ENCODE measurements around the gene CDH22.

The CDH22 gene

GRCh38 chr20:46203510-46203837, 104.8 kb downstream of the CDH22 start:
- H3K27me3 ChIP-seq (ENCODE audit: control insufficient read depth, insufficient read depth, low read length): peaks cover 12% of the 10 kb centered on the region
- no peaks in the 10 kb centered on the region for H3K9me3 ChIP-seq (ENCODE audit: control insufficient read depth, insufficient read depth, low read length)
- H3K9ac ChIP-seq (ENCODE audit: low read depth, low read length): no peak overlapping the region
- no peaks in the 10 kb centered on the region for H3K4me1 ChIP-seq (ENCODE audit: control insufficient read depth, insufficient read depth, low read length)
- no peak overlapping the region for H3K4me3 ChIP-seq (ENCODE audit: low read depth, low read length)
- H3K36me3 ChIP-seq (ENCODE audit: control insufficient read depth, insufficient read depth, low read length): no peaks in the 10 kb centered on the region

GRCh38 chr20:46202766-46203509, 105.4 kb downstream of the CDH22 start:
- H3K9me3 ChIP-seq (ENCODE audit: control insufficient read depth, insufficient read depth, low read length): no peaks in the 10 kb centered on the region
- H3K9ac ChIP-seq (ENCODE audit: low read depth, low read length): no peak overlapping the region
- H3K4me3 ChIP-seq (ENCODE audit: low read depth, low read length): no peak overlapping the region
- no peaks in the 10 kb centered on the region for H3K36me3 ChIP-seq (ENCODE audit: control insufficient read depth, insufficient read depth, low read length)
- no peaks in the 10 kb centered on the region for H3K4me1 ChIP-seq (ENCODE audit: control insufficient read depth, insufficient read depth, low read length)
- peaks cover 15% of the 10 kb centered on the region for H3K27me3 ChIP-seq (ENCODE audit: control insufficient read depth, insufficient read depth, low read length)

GRCh38 chr20:46200582-46201570, 107.4 kb downstream of the CDH22 start:
- H3K27me3 ChIP-seq (ENCODE audit: control insufficient read depth, insufficient read depth, low read length): peaks cover 15% of the 10 kb centered on the region
- no peak overlapping the region for H3K4me3 ChIP-seq (ENCODE audit: low read depth, low read length)
- no peaks in the 10 kb centered on the region for H3K36me3 ChIP-seq (ENCODE audit: control insufficient read depth, insufficient read depth, low read length)
- no peaks in the 10 kb centered on the region for H3K4me1 ChIP-seq (ENCODE audit: control insufficient read depth, insufficient read depth, low read length)
- no peaks in the 10 kb centered on the region for H3K9me3 ChIP-seq (ENCODE audit: control insufficient read depth, insufficient read depth, low read length)
- no peak overlapping the region for H3K9ac ChIP-seq (ENCODE audit: low read depth, low read length)

GRCh38 chr20:46199198-46199597, 109.1 kb downstream of the CDH22 start:
- Histone ChIP-seq H3K9me3 (ENCODE audit: control insufficient read depth, insufficient read depth, low read length) (no peaks in the 10 kb centered on the region), H3K4me1 (ENCODE audit: control insufficient read depth, insufficient read depth, low read length) (no peaks in the 10 kb centered on the region), H3K27me3 (ENCODE audit: control insufficient read depth, insufficient read depth, low read length) (peaks cover 15% of the 10 kb centered on the region), H3K36me3 (ENCODE audit: control insufficient read depth, insufficient read depth, low read length) (no peaks in the 10 kb centered on the region), H3K9ac (ENCODE audit: low read depth, low read length) (no peak overlapping the region), H3K4me3 (ENCODE audit: low read depth, low read length) (peak overlapping the region; percentile 50)

- H3K27me3 ChIP-seq (ENCODE audit: control insufficient read depth, insufficient read depth, low read length): peaks cover 15% of the 10 kb centered on the region
- H3K4me3 ChIP-seq (ENCODE audit: low read depth, low read length): no peak overlapping the region
- H3K9ac ChIP-seq (ENCODE audit: low read depth, low read length): no peak overlapping the region
- H3K36me3 ChIP-seq (ENCODE audit: control insufficient read depth, insufficient read depth, low read length): no peaks in the 10 kb centered on the region
- no peaks in the 10 kb centered on the region for H3K9me3 ChIP-seq (ENCODE audit: control insufficient read depth, insufficient read depth, low read length)
- no peaks in the 10 kb centered on the region for H3K4me1 ChIP-seq (ENCODE audit: control insufficient read depth, insufficient read depth, low read length)
Measured at GRCh38 chr20:46196990-46197389, 111.3 kb downstream of the CDH22 start.

- peaks cover 9% of the 10 kb centered on the region for H3K27me3 ChIP-seq (ENCODE audit: control insufficient read depth, insufficient read depth, low read length)
- H3K9ac ChIP-seq (ENCODE audit: low read depth, low read length): no peak overlapping the region
- H3K4me1 ChIP-seq (ENCODE audit: control insufficient read depth, insufficient read depth, low read length): no peaks in the 10 kb centered on the region
Measured at GRCh38 chr20:46195264-46196036, 112.8 kb downstream of the CDH22 start.

GRCh38 chr20:46194409-46194808, 113.9 kb downstream of the CDH22 start:
- H3K4me1 ChIP-seq (ENCODE audit: control insufficient read depth, insufficient read depth, low read length): no peaks in the 10 kb centered on the region

More at GRCh38 chr20:46195264-46196036, 112.8 kb downstream of the CDH22 start:
- H3K36me3 ChIP-seq (ENCODE audit: control insufficient read depth, insufficient read depth, low read length): no peaks in the 10 kb centered on the region
- H3K4me3 ChIP-seq (ENCODE audit: low read depth, low read length): no peak overlapping the region
- H3K9me3 ChIP-seq (ENCODE audit: control insufficient read depth, insufficient read depth, low read length): no peaks in the 10 kb centered on the region

GRCh38 chr20:46192376-46192944, 115.8 kb downstream of the CDH22 start:
- H3K27me3 ChIP-seq (ENCODE audit: control insufficient read depth, insufficient read depth, low read length): no peaks in the 10 kb centered on the region
- no peak overlapping the region for H3K9ac ChIP-seq (ENCODE audit: low read depth, low read length)
- H3K9me3 ChIP-seq (ENCODE audit: control insufficient read depth, insufficient read depth, low read length): no peaks in the 10 kb centered on the region
- no peaks in the 10 kb centered on the region for H3K36me3 ChIP-seq (ENCODE audit: control insufficient read depth, insufficient read depth, low read length)
- H3K4me1 ChIP-seq (ENCODE audit: control insufficient read depth, insufficient read depth, low read length): no peaks in the 10 kb centered on the region
- no peak overlapping the region for H3K4me3 ChIP-seq (ENCODE audit: low read depth, low read length)

More at GRCh38 chr20:46194409-46194808, 113.9 kb downstream of the CDH22 start:
- H3K9me3 ChIP-seq (ENCODE audit: control insufficient read depth, insufficient read depth, low read length): no peaks in the 10 kb centered on the region
- H3K36me3 ChIP-seq (ENCODE audit: control insufficient read depth, insufficient read depth, low read length): no peaks in the 10 kb centered on the region
- no peak overlapping the region for H3K9ac ChIP-seq (ENCODE audit: low read depth, low read length)
- H3K27me3 ChIP-seq (ENCODE audit: control insufficient read depth, insufficient read depth, low read length): peaks cover 9% of the 10 kb centered on the region
- no peak overlapping the region for H3K4me3 ChIP-seq (ENCODE audit: low read depth, low read length)

DNA sequence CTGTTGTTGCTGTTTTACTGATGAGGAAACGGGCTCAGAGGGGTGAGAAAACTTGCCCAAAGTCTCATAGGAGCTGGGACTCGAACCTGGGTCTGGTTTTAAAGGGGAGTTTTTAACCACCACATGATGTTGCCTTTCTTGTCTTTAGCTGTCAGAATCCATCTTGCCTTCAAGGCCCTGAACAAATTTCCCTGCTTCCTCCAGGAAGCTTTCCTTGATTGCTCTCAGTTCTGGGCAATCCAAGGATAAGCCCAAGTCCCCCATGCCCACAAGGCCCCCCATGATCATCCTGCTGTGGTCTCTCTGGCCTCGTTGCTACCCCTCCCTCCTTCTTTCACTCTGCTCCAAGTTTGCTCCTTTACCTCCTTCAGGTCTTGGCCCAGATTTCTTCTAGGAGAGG, 116.7 kb downstream of the CDH22 start:
- H3K36me3 ChIP-seq (ENCODE audit: control insufficient read depth, insufficient read depth, low read length): no peaks in the 10 kb centered on the region
- no peaks in the 10 kb centered on the region for H3K9me3 ChIP-seq (ENCODE audit: control insufficient read depth, insufficient read depth, low read length)
- no peaks in the 10 kb centered on the region for H3K4me1 ChIP-seq (ENCODE audit: control insufficient read depth, insufficient read depth, low read length)
- no peak overlapping the region for H3K4me3 ChIP-seq (ENCODE audit: low read depth, low read length)
- no peak overlapping the region for H3K9ac ChIP-seq (ENCODE audit: low read depth, low read length)
- H3K27me3 ChIP-seq (ENCODE audit: control insufficient read depth, insufficient read depth, low read length): no peaks in the 10 kb centered on the region

- H3K4me3 ChIP-seq (ENCODE audit: low read depth, low read length): no peak overlapping the region
- no peaks in the 10 kb centered on the region for H3K27me3 ChIP-seq (ENCODE audit: control insufficient read depth, insufficient read depth, low read length)
- H3K36me3 ChIP-seq (ENCODE audit: control insufficient read depth, insufficient read depth, low read length): no peaks in the 10 kb centered on the region
- no peak overlapping the region for H3K9ac ChIP-seq (ENCODE audit: low read depth, low read length)
- no peaks in the 10 kb centered on the region for H3K9me3 ChIP-seq (ENCODE audit: control insufficient read depth, insufficient read depth, low read length)
- no peaks in the 10 kb centered on the region for H3K4me1 ChIP-seq (ENCODE audit: control insufficient read depth, insufficient read depth, low read length)
Measured at GRCh38 chr20:46191168-46191540, 117.1 kb downstream of the CDH22 start.

GRCh38 chr20:46190478-46191167, 117.7 kb downstream of the CDH22 start:
- Histone ChIP-seq H3K4me1 (ENCODE audit: control insufficient read depth, insufficient read depth, low read length) (no peaks in the 10 kb centered on the region), H3K9me3 (ENCODE audit: control insufficient read depth, insufficient read depth, low read length) (no peaks in the 10 kb centered on the region), H3K27me3 (ENCODE audit: control insufficient read depth, insufficient read depth, low read length) (no peaks in the 10 kb centered on the region), H3K36me3 (ENCODE audit: control insufficient read depth, insufficient read depth, low read length) (no peaks in the 10 kb centered on the region), H3K9ac (ENCODE audit: low read depth, low read length) (no peak overlapping the region), H3K4me3 (ENCODE audit: low read depth, low read length) (no peak overlapping the region)
